HG02970 (cell line): Measurements from ENCODE around the gene GATC.

Source experiments
- ATAC-seq: cut with Tn5 transposase; IDR thresholded peaks from one replicate; pipeline ENCODE4 v1.9.1; 2021; ENCODE audit warnings: mild to moderate bottlenecking, moderate library complexity, moderate number of reproducible peaks; ENCODE audit not compliant: unreplicated experiment, low FRiP score

The GATC gene, protein sequence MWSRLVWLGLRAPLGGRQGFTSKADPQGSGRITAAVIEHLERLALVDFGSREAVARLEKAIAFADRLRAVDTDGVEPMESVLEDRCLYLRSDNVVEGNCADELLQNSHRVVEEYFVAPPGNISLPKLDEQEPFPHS

DNA sequence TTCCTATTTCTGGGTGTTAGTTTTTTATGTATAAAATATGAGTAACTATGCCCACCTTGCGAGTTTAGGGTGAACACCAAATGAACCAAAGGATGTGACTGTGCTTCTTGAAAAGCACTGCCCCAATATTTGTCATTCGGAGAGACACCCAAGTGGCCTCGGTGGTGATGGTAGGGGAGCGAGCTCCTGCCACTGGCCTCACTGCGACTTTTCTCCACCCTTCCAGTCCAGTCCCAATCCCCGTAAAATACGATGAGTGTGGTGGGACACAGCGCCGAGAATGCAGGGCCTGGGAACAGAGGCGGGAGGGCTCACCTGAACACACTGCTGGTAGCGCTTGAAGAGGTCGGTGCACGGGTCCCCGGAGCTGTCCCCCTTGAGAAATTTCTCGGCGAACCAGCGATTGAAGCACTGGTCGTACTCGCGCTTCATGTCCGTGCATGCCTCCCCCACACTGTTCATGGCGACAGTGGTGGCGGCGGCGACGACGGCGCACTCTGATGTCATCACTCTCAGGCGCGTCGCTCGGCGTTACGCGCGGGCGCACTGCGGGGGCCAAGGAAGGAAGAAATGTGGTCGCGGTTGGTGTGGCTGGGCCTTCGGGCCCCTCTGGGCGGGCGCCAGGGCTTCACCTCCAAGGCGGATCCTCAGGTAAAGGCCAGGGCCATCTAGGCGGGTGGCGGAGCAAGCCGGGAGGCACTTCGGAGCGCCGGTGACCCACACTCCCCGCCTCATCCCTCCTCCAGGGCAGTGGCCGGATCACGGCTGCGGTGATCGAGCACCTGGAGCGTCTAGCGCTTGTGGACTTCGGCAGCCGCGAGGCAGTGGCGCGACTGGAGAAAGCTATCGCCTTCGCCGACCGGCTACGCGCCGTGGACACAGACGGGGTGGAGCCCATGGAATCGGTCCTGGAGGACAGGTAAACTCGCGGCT, at the start of gene GATC, which contains the start of gene TRIAP1:
TSS of gene GATC (plus strand) at position 534 of the 933 bp plus-strand sequence. CDS start at position 571, 37 bp downstream.
TSS of gene TRIAP1 (minus strand) at position 474 of the 933 bp plus-strand sequence. CDS start at position 462, 12 bp downstream.
- ATAC-seq: peak; percentile 92

DNA sequence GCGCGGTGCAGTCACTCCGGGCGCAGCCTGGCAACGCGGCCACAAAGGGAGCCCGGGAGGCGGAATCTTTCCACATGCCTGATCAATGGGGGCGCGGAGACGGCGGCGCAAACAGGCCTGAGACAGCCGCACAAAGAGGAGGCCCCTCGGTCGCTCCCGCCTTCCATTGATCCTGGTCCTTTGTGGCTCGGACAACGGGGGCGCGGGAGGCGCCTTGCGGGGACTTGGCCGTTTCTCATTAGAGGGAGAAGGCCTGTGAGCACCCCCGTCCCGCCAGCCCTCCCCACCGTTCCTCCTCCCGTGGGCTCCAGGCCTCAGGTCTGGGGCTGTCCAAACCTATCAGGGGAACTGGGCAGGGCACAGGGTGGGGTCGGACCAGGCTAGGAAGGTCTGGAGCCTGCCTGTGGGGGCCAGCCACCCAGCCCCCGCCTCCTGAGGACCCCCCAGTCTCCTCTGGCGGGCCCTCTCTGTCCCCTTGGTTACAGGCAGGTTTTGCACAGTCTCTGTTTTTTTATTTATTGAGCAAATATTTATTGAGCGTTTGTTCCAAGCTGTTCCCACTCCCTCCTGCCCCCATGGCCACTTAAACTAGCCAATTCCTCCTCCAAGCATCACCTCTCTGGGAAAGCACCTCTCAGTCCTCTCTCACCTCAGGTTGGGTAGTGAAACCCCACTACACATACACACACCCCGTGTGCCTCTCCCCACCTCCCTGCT, 48.3 kb upstream of the GATC start:
- no peak for ATAC-seq

DNA sequence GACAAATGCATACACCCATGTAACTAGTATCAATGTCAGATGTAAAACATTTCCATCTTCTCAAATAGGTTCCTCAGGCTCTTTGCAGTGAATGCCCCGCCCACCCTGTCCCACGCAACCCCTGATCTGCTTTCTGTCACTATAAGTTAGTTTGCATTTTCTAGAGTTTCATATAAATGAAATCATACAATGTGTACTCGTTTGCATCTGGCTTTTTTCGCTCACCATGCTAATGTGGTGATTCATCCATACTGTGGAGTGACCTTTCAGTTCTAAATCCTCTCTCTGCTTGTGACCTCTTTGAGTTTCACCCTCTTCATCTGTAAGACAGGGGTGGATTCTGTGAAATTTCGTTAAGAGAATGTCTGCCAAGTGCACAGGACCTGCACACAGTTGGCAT, 46.7 kb upstream of the GATC start:
- no peak for ATAC-seq

GRCh38 chr12:120402217-120402616, 44.0 kb upstream of the GATC start:
- ATAC-seq: no peak

DNA sequence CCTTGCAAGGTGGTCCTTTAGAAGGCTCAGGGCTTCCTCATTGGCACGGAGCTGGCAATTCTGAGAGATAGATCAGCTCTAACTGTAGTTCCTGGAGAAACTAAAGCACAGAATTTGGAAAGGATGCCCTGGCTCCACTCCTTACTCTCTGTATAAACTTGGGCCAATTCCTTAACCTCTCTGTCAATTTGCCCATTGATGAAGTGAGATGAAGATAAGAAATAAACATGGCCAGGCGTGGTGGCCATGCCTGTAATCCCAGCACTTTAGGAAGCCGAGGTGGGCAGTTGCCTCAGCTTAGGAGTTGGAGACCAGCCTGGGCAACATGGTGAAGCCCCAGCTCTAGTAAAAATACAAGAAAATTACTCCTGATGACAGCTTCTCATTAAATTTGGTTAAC, 42.4 kb upstream of the GATC start:
- ATAC-seq: no peak

DNA sequence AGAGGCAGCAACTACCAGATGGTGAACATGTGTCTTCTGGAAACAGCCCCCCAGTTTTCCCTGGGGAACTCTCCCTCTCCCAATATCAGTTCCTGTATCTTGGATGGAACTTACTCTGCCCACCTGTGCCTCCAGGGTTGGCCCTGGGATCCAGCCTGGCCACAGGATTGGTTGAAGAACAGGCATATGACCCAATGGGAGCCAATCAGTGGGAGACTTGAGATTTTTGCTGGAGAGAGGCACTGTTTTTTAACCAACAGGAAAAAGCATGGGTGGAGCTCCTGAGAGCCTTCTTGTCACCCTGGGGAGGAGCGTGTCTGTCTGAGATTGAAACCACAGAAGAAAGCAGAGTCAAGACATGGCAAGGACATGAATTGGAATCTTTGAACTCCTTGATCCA, 42.0 kb upstream of the GATC start:
- ATAC-seq: no peak

DNA sequence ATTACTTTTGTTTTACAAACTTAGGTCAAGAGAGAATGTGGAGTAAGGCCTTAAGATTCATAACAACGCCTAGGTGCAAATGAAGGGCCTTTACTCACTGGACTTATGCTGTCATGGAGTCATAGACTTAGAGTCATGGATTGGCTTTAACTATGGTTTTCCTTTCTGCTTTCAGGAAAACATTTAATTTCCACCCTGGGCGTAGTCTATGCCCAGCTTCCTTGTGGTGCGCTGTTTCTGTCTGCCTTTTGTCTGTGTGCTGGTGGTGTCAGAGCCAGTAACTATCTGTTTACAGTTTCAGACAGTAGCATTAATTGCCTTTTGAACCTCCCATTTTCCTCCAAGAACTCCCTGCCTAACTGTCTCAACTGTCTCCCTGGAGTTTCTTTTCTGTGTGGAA, 40.2 kb upstream of the GATC start:
- ATAC-seq: no peak

GRCh38 chr12:120406553-120406952, 39.7 kb upstream of the GATC start:
- ATAC-seq: no peak

DNA sequence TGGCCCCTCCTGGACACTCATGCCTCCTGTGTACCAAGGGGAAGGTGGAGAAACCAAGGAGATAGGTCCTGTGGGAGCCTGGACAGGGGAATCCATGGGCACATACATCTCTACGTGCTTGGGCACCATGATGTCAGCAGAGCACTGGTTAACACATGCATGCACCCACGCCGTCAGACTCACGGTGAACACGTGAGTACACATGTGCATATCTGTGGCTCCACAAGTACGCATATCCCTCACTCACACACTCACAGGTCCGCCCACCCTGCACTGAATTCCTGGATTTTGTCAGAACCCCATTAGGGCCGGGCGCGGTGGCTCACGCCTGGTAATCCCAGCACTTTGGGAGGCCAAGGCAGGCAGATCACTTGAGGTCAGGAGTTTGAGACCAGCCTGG, 37.5 kb upstream of the GATC start:
- no peak for ATAC-seq

DNA sequence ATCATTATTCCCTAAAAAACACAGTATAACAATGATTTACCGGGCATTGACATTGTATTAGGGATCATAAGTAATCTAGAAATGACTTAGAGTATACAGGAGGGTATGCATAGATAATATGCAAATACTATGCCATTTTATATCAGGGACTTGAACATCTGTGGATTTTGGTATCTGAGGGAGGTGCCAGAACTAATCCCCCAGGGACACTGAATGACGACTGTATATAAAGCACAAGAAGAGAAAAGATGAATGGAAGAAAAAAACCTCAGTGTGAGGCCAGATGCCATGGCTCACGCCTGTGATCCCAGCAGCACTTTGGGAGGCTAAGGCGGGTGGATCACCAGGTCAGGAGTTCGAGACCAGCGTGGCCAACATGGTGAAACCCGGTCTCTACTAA, 33.8 kb upstream of the GATC start:
- ATAC-seq: no peak

- no peak for ATAC-seq
Observed at GRCh38 chr12:120413901-120414695, 32.1 kb upstream of the GATC start.

DNA sequence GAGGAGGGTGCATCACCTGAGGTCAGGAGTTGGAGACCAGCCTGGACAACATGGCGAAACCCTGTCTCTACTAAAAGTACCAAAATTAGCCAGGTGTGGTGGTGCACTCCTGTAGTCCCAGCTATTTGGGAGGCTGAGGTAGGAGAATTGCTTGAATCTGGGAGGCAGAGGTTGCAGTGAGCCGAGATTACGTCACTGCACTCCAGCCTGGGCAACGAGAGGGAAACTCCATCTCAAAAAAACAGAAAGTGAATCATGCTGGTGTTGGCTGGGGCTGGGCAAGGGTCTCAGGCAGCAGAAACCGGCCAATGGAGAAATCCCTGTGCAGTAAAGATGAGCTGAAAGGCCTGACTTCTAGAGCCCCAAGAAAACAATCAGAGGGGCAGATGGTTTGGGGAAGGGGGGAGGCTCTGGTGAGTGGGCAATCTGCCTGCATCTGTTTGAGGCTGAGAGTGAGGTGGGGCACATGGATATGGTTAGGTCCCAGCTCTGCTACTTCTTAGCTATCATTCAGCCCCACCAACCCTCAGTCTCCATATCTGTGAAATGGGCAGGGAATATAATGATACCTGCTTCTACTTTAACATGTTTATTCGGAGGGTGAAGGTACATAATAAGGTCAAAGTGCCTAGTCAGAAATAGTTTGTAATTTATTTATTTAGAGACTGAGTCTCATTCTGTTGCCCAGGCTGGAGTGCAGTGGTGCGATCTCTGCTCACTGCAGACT, 29.6 kb upstream of the GATC start:
- no peak for ATAC-seq

GRCh38 chr12:120417917-120418580, 28.2 kb upstream of the GATC start:
- ATAC-seq: no peak

DNA sequence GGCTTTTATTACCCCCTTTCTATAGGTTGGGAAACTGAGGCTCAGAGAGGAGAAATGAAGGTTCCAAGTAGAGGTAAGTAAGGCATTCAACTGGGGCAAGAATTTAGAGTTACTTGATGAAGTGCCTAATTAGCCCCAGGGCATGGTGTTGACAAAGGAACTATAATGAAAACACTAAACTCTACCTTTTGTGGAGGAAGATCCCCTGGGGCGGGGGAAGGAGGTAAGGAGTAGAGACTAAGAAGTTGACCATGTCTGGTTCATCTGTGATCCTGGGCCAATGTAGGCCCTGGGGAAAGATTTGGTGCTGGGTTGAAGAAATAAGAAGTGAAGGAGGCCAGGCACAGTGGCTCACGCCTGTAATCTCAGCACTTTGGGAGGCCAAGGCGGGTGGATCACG, 24.5 kb upstream of the GATC start:
- no peak for ATAC-seq

- no peak for ATAC-seq
Observed at GRCh38 chr12:120422892-120423456, 23.3 kb upstream of the GATC start.

- ATAC-seq: no peak
Observed at GRCh38 chr12:120425797-120426196, 20.4 kb upstream of the GATC start.

- no peak for ATAC-seq
Observed at GRCh38 chr12:120428597-120429229, 17.5 kb upstream of the GATC start.

- ATAC-seq: no peak
Observed at GRCh38 chr12:120429368-120429767, 16.9 kb upstream of the GATC start.
